GM23338 (cell line): ENCODE results near the gene CREB1. TPM values are rescaled to one million over a fixed set of nuclear protein-coding genes. Genes with fewer than 3 reads are reported as not detected.

Experiments
- ATAC-seq: fragments of 200-7000 bp; cut with Tn5 transposase; 3 replicates; pipeline ENCODE4 v1.9.1; 2020
- DNase-seq: peaks from one replicate; pipeline ENCODE4 v3.0.0-alpha.2; 2015; ENCODE audit warnings: low spot score
- H2AFZ ChIP-seq: fragments of 200-600 bp; sonication (generic); 2 replicates; pipeline ENCODE4 v1.8.0; 2016; ENCODE audit warnings: antibody characterized with exemption, mild to moderate bottlenecking, moderate library complexity
- H3F3A ChIP-seq: fragments of 200-600 bp; sonication (generic); replicated peaks from 2 replicates; pipeline ENCODE4 v1.8.0; 2017; ENCODE audit warnings: antibody characterized with exemption, mixed run types, low read depth
- H3K27ac ChIP-seq: fragments of 200-600 bp; sonication (generic); 2 replicates; pipeline ENCODE4 v1.6.1; 2016; ENCODE audit warnings: low read depth
- H3K27me3 ChIP-seq: fragments of 200-600 bp; sonication (generic); 2 replicates; pipeline ENCODE4 v1.8.0; 2016; ENCODE audit warnings: mild to moderate bottlenecking, mixed run types, moderate library complexity; ENCODE audit not compliant: insufficient read depth
- H3K36me3 ChIP-seq: fragments of 200-600 bp; sonication (generic); 2 replicates; pipeline ENCODE4 v1.8.0; 2016; ENCODE audit warnings: mild to moderate bottlenecking; ENCODE audit not compliant: insufficient read depth
- H3K4me1 ChIP-seq: fragments of 200-600 bp; sonication (generic); 2 replicates; pipeline ENCODE4 v1.8.0; 2016; ENCODE audit warnings: mild to moderate bottlenecking, moderate library complexity; ENCODE audit not compliant: insufficient read depth
- H3K4me2 ChIP-seq: fragments of 200-600 bp; sonication (generic); 2 replicates; pipeline ENCODE4 v1.7.1; 2017; ENCODE audit warnings: mixed run types
- H3K4me3 ChIP-seq: fragments of 200-600 bp; sonication (generic); 2 replicates; pipeline ENCODE4 v1.6.1; 2016; ENCODE audit warnings: mixed run types
- H3K79me2 ChIP-seq: fragments of 200-600 bp; sonication (generic); replicated peaks from 2 replicates; pipeline ENCODE4 v1.8.0; 2017; ENCODE audit warnings: mild to moderate bottlenecking; ENCODE audit not compliant: insufficient read depth
- H3K9me2 ChIP-seq: fragments of 200-600 bp; sonication (generic); 2 replicates; pipeline ENCODE4 v1.8.0; 2017; ENCODE audit not compliant: insufficient read depth
- H4K20me1 ChIP-seq: fragments of 200-600 bp; sonication (generic); replicated peaks from 2 replicates; pipeline ENCODE4 v1.8.0; 2017; ENCODE audit warnings: mild to moderate bottlenecking; ENCODE audit not compliant: insufficient read depth
- H3K27ac Mint-ChIP-seq: 2 replicates; pipeline ENCODE4 v1.8.0; 2020; ENCODE audit warnings: inconsistent platforms, mild to moderate bottlenecking, moderate library complexity, mixed read lengths
- H3K27me3 Mint-ChIP-seq: 3 replicates; pipeline ENCODE4 v1.8.0; 2022; ENCODE audit warnings: low read depth, mild to moderate bottlenecking, moderate library complexity, mixed read lengths, inconsistent platforms; ENCODE audit not compliant: insufficient read depth, poor library complexity
- H3K36me3 Mint-ChIP-seq: 3 replicates; pipeline ENCODE4 v1.8.0; 2021; ENCODE audit warnings: low read depth, mild to moderate bottlenecking, inconsistent platforms, moderate library complexity, mixed read lengths
- H3K4me1 Mint-ChIP-seq: 3 replicates; pipeline ENCODE4 v1.8.0; 2020; ENCODE audit warnings: mild to moderate bottlenecking, inconsistent platforms, mixed read lengths
- H3K4me3 Mint-ChIP-seq: 3 replicates; pipeline ENCODE4 v1.8.0; 2021; ENCODE audit warnings: moderate library complexity, mild to moderate bottlenecking, inconsistent platforms, mixed read lengths
- H3K9me3 Mint-ChIP-seq: 3 replicates; pipeline ENCODE4 v1.8.0; 2020; ENCODE audit warnings: moderate library complexity, mild to moderate bottlenecking, inconsistent platforms, mixed read lengths
- CREB1 ChIP-seq: fragments of 250-450 bp; sonication (Bioruptor Pico); IDR thresholded peaks from 2 replicates; pipeline ENCODE4 v1.5.0; 2020; ENCODE audit warnings: low read depth, mild to moderate bottlenecking, moderate library complexity
- CTCF ChIP-seq, 2 experiments: fragments of 200-600 bp in 1 of 2; sonication (generic) in 1 of 2; conservative IDR thresholded peaks; 2 replicates each; pipeline versions ENCODE4 v1.5.1 to v1.6.1; 2016 to 2017; ENCODE audit warnings: antibody characterized with exemption in 2 of 2, low read depth in 2 of 2, mild to moderate bottlenecking in 2 of 2, moderate library complexity in 1 of 2
- ETS1 ChIP-seq: IDR thresholded peaks from 2 replicates; pipeline ENCODE4 v1.6.1; 2016; ENCODE audit warnings: antibody characterized with exemption
- EZH2 ChIP-seq: fragments of 200-600 bp; sonication (generic); IDR thresholded peaks from one replicate; pipeline ENCODE4 v1.8.0; 2017; ENCODE audit warnings: antibody characterized with exemption, mild to moderate bottlenecking, low read depth; ENCODE audit not compliant: unreplicated experiment
- EZH2phosphoT487 ChIP-seq: fragments of 200-600 bp; sonication (generic); IDR thresholded peaks from one replicate; pipeline ENCODE4 v1.8.1; 2018; ENCODE audit warnings: antibody characterized with exemption; ENCODE audit not compliant: unreplicated experiment
- JUNB ChIP-seq: IDR thresholded peaks from one replicate; pipeline ENCODE4 v1.6.1; 2016; ENCODE audit warnings: antibody characterized with exemption; ENCODE audit not compliant: unreplicated experiment
- NANOG ChIP-seq: IDR thresholded peaks from 2 replicates; pipeline ENCODE4 v1.6.1; 2016; ENCODE audit warnings: antibody characterized with exemption, borderline replicate concordance
- POLR2AphosphoS5 ChIP-seq: IDR thresholded peaks from 2 replicates; pipeline ENCODE4 v1.6.1; 2016; ENCODE audit warnings: antibody characterized with exemption, low read depth
- REST ChIP-seq: IDR thresholded peaks from one replicate; pipeline ENCODE4 v1.6.1; 2018; ENCODE audit warnings: antibody characterized with exemption; ENCODE audit not compliant: unreplicated experiment
- STAT1 ChIP-seq: IDR thresholded peaks from one replicate; pipeline ENCODE4 v1.6.1; 2016; ENCODE audit warnings: antibody characterized with exemption; ENCODE audit not compliant: unreplicated experiment
- ZNF114 ChIP-seq: fragments of 250-450 bp; sonication (Bioruptor Pico); IDR thresholded peaks from 2 replicates; pipeline ENCODE4 v1.5.0; 2020; ENCODE audit warnings: mild to moderate bottlenecking, moderate library complexity
- ZNF331 ChIP-seq: fragments of 250-450 bp; sonication (Bioruptor Pico); IDR thresholded peaks from 2 replicates; pipeline ENCODE4 v1.5.0; 2020; ENCODE audit warnings: low read depth, mild to moderate bottlenecking, moderate library complexity
- ZNF462 ChIP-seq: fragments of 250-450 bp; sonication (Bioruptor Pico); IDR thresholded peaks from 2 replicates; pipeline ENCODE4 v1.5.0; 2020; ENCODE audit warnings: mild to moderate bottlenecking, moderate library complexity
- polyA plus RNA-seq: library from polyadenylated mRNA; unstranded; fragments of >200 nt; fragmentation: Nextera tagmentation; extraction: Ambion mirVana; gene quantifications from 2 replicates; pipeline ENCODE4 v1.2.1, GENCODE V29; 2016
- total RNA-seq: library from RNA; depleted of rRNA; stranded (reverse); fragments of >200 nt; shearing (Covaris generic); gene quantifications from 2 replicates; pipeline ENCODE4 v1.2.3, GENCODE V29; 2014

The CREB1 gene
- total and polyA plus RNA-seq, 2 experiments from 2014 or later = 40.3 to 104 TPM

GRCh38 chr2:207640661-207641060 lies 110.9 kb downstream of the CREB1 start (continued):
- TF ChIP-seq NANOG = no peak
- no peak for TF ChIP-seq EZH2phosphoT487
- no peak for TF ChIP-seq POLR2AphosphoS5
- no peak for TF ChIP-seq EZH2

GRCh38 chr2:207643892-207644291 lies 114.1 kb downstream of the CREB1 start:
- DNase-seq (no peak), ATAC-seq (no peak)
- no peaks in the 10 kb centered on the region for H3K4me1 Mint-ChIP-seq
- no peak overlapping the region for H3K27ac ChIP-seq
- no peaks in the 10 kb centered on the region for H3F3A ChIP-seq
- H3K27ac Mint-ChIP-seq = no peak overlapping the region
- no peaks in the 10 kb centered on the region for H3K36me3 ChIP-seq
- H3K4me3 Mint-ChIP-seq = no peak overlapping the region
- no peaks in the 10 kb centered on the region for H3K36me3 Mint-ChIP-seq
- no peak overlapping the region for H3K4me2 ChIP-seq
- no peaks in the 10 kb centered on the region; the same call in 1 of the 2 replicates for H3K9me2 ChIP-seq
- H3K9me3 Mint-ChIP-seq = peaks cover 15% of the 10 kb centered on the region; the same call in 2 of the 3 replicates
- no peak for TF ChIP-seq JUNB
- TF ChIP-seq EZH2 = no peak
- no peak for TF ChIP-seq CTCF (conservative IDR thresholded peaks at IDR 0.05; ENCODE audit: low read depth in 2 of 2)
- TF ChIP-seq NANOG = no peak
- TF ChIP-seq ZNF114 (CRISPR knock-in tag) = no peak
- TF ChIP-seq EZH2phosphoT487 = no peak
- no peak for TF ChIP-seq POLR2AphosphoS5
- TF ChIP-seq CREB1 (CRISPR knock-in tag) = no peak
- no peak for TF ChIP-seq STAT1
- no peak for TF ChIP-seq ZNF462 (CRISPR knock-in tag)
- no peak for TF ChIP-seq REST
- no peak for TF ChIP-seq ETS1
- no peak for TF ChIP-seq ZNF331 (CRISPR knock-in tag)
- H2AFZ ChIP-seq = no peak overlapping the region
- H3K27me3 ChIP-seq = no peaks in the 10 kb centered on the region
- no peaks in the 10 kb centered on the region for H3K79me2 ChIP-seq
- H3K4me1 ChIP-seq = no peaks in the 10 kb centered on the region
- peaks cover 1% of the 10 kb centered on the region for H3K27me3 Mint-ChIP-seq
- no peaks in the 10 kb centered on the region for H4K20me1 ChIP-seq
- no peak overlapping the region for H3K4me3 ChIP-seq
